HPDE6-E6E7 (cell line): ENCODE results near the gene TBCC.
A peak's percentile ranks its signal among the peaks of the same experiment; 100 is the strongest.

Source experiments
- DNase-seq: peaks from one replicate; pipeline ENCODE4 v3.0.0; 2011; ENCODE audit warnings: missing footprints; ENCODE audit errors: extremely low spot score

Gene TBCC

DNA sequence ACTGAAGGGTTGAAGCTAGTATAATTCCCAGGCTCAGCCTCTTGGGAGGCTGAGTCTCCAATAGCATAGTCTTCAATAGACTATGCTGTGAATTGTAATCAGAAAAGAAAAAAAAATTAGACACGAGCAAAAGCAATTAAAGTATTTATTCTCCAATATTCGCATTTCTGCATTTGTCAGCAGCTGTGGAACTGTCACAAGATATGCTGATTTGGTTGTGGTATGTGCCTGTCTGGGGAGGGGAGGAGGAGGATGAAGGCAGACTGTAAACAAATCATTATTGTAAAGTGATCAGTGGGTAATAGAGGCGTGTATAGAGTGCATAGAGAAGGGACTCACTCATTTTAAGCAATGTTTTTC lies 25.8 kb upstream of the TBCC start:
- DNase-seq = no peak

DNA sequence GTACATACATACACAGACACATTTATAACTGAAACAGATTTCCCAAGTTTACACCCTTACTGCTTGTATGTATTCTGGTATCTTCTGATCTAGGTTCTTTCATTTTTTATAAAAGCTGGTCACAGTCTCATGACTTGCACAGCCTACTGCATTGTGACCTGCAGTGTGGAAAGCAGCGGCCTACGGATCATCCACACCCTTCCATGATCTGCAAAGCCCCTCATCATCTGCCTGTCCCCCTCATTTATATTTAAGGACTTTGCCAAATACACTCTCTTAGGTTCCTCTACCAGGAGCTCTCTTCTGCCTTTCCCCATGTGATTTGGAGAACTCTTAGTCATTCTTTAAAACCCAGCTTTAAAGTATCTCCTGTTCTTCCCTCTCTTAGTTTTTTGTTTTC lies 23.9 kb upstream of the TBCC start:
- DNase-seq = no peak

DNA sequence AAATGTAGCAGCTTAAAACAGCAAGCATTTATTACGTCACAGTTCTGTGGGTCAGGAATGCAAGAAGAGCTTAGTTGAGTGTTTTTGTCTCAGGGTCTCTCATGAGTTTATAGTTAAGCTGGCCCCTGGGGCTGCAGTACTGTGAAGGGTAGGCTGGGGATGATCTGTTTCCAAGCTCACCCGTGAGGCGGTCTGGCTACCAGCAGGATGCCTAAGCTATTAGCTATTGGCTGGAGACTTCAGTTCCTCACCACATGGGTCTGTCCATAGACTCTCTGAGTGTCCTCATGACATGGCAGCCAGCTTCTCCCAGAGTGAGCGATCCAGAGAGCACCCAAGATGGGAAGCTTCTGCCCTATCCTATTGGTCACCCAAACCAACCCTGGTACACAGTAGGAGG lies 23.1 kb upstream of the TBCC start:
- DNase-seq = no peak

DNA sequence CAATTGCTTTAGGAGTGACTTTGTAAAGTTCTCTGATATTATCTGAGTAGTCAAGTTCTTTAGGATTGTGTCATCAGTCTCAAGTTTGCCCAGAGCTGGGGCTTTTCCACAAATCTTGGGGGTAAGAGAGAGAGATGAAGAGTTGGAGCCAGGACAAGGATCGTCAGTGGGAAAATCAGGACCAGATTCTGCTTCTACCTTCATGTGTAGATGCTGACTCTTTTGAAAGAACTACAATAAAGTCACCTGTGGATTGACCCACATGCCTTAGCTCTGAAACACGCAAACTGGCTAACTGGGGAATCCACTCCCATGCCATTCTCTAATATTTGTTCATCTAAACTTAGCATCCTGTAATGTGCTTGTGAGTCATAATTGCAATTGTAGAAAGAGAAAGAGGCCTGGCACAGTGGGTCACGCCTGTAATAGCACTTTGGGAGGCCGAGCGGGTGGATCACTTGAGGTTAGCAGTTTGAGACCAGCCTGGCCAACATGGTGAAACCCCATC lies 20.3 kb upstream of the TBCC start:
- DNase-seq = no peak

DNA sequence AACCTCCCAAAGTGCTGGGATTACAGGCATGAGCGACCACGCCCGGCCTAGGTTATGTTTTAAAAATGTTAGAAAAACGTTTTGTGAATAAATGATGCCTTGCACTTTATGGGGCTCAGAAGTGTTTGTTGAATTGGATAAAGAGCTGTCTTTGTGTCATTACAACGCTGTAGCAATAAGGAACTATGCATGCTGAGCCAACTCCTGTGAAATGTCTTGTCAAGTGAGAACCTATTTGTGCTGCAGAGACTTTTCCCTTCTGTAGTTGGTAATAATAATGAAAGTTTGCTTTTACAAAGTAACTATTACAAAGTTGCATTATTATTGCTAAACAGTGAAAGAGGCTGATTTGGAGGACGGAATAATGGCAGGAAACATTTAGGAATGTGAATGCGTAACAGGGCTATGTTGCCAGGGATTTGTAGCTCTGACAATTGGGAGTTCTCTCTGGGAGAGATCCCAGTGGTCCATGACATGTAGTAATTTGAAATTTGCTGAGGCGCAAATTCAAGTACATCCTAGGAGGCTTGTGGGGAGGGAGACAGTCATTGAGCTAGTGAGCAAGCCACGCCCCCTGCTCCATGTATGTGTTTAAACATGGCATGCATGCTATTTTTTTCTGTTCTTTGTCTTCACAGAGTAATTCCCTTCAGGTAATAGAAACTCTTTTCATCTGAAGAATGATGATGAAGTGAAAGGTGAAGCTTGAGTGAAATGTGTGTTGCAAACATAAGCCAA lies 19.2 kb upstream of the TBCC start:
- DNase-seq = no peak

DNA sequence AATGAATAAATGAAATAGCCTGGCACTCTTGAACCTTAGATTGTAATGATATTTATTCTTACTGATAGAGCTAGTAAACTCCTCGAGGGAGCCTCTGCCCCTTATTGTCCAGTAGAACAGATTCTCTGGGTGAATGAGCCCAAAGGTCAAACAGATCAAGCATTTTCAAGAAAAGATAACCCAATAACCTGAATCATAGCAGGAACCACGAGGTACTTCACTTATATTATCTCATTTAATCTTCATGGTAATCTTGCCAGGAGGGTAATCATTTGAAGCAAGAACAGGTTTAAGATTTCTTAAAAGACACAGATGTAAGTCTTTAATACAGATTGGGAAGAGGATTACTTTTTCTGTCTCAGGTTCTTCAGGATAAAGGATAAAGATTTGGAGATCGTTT lies 17.0 kb upstream of the TBCC start:
- no peak for DNase-seq

DNA sequence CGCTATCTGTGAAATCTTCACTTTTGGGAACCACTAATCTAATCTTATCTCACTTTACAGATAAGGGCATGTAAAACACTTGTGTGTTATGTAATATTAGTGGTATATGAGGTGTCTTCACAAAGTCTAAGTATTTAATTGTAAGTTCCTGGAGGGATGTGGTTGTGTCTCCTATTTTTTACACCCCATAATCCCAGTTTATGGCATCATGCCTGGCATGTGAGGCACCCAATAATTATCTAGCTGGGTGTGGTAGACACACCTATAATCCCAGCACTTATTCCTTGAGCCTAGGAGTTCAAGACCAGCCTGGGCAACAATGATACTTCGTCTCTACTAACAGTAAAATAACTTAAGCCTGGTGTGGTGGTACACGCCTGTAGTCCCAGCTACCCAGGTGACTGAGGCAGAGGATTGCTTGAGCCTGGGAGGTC lies 16.5 kb upstream of the TBCC start:
- no peak for DNase-seq

DNA sequence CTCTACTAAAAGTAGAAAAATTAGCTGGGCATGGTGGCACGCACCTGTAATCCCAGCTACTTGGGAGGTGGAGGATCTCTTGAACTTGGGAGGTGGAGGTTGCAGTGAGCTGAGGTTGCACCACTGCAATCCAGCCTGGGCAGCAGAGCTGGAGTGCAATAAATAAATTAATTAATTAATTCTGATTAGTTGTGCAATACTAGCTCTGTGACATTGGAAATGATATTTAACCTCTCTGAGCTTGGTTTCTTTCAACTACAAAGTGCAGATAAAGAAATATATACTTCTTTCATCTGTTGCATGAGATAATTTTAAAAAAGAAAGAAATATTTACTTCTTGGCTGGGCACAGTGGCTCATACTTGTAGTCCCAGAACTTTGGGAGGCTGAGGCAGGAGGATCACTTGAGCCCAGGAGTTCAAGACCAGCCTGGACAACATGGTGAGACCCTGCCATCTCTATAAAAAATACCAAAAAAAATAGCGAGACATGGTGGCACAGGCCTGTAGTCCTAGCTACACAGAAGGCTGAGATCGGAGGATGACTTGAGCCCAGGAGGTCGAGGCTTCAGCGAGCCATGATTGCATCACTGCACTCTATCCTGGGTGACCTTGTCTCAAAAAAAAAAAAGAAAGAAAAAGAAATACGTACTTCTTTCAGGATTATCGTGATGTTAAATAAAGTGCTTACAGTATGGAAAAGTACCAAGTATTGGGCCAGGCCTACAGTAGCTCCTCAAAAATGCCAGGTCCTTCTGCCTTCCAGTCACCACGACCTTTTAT lies 15.6 kb upstream of the TBCC start:
- DNase-seq = no peak

DNA sequence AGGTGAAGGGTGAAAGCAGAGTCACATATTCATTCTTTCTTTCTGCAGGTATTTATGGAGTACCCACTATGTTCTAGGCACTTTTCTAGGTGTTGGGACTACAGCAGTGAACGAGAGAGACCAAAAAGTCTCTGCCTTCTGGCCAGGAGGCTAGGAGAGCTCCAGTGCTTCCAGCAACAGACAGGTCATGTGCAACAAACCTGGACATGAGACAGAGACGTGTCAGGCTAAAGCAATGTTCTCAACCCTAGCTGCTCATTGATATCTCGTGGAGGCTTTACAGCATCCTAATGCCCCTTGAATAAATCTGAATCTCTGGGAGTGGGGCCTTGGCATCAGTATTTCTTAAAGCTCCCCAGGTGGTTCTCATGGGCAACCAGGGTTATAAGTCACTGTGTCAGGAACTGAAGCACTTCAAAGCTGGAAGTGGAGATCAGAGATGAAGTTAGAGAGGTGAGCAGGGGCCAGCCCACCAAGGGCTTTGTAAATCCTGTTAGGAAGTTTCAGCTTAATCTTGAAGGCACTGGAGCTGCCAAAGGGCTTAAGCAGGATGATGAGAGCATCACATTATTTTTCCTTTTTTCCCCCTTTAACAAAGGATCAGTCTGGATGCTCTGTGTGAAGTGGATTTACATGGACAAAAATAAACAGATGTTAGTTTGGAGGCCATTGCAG lies 13.0 kb upstream of the TBCC start:
- DNase-seq = no peak

DNA sequence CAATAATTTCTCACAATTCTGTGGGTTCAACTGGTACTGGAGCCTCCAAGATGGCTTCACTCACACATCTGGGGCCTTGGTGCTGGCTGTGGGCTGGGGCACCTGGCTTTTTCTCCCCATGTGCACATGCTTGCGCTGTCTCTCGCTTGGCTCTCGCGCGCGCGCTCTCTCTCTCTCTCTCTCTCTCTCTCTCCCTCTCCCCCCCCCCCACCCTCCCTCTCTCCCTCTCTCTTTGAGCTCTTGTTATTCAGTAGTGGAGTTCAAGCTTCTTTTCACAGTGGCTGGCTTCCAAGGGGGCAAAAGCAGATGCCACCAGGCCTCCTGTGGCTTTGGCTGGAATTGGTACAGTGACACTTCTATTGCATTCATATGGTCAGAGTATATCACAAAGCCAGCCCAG lies 10.8 kb upstream of the TBCC start:
- no peak for DNase-seq

DNA sequence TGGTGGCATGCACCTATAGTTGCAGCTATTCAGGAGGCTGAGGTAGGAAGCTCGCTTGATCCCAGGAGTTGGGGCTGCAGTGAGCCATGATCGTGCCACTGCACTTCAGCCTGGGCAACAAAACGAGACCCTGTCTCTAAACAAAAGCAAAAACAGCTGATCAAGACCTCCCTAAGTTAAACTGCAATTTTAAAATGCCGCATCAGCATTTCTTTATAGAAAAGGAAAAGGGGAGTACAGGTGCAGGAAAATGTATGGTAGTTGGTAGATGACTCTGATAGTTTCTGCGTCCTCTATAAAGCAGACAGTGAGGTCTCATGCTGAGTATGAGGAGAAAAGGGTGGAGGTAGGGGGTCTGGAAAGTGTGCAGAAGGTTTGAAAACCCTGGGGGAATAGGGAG lies 8.9 kb upstream of the TBCC start:
- no peak for DNase-seq

DNA sequence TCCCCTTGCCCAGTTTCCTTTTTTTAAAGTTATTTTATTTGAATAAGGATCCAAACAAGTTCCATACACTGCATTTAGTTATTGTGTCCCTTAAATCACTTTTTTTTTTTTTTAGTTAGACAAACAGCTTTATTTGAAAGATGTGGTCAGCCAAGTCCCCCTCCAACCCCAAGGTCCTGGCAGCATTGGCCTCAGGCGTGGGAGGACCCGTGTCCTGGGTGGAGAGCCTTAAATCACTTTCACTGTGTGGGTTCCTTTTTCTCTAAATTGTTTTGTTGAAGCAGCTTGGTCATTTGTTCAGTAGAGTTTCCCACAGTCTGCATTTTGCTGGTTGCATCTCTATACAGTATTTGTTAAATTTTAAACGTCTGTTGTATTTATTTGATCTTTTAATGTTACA lies 5.2 kb upstream of the TBCC start:
- no peak for DNase-seq

DNA sequence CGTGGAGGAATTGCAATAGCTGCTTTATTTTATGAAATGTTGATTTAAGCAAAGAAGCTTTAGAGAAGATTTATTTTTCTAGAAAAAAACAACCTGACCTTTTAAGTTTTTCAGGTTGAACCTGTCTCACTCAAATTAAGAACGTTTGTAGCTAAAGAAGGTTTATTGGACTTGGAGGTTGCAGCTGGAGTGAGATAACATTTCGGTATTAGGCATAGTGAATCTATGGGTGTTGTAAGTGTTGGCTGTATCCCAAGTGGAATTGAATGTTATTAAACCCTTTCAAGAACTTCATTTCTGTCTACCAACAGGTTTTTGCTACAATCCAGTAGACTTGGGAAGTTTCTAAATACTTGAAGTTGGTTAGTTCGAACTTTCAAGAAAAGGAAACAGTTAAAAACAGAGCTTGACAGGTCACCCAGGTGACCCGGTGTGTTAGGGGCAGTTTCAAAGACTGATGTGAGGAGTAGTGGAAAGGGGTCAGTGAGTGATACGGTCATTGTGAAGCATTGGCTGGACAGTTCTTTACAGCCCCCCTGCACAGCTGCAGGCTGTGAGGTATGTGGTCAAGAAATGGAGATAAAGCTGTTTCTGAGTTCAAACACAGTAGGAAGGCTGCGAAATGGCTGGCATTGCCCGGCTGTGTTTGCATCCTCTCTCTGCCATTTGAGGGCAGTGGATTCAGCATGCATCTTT lies 2.4 kb upstream of the TBCC start:
- no peak for DNase-seq

DNA sequence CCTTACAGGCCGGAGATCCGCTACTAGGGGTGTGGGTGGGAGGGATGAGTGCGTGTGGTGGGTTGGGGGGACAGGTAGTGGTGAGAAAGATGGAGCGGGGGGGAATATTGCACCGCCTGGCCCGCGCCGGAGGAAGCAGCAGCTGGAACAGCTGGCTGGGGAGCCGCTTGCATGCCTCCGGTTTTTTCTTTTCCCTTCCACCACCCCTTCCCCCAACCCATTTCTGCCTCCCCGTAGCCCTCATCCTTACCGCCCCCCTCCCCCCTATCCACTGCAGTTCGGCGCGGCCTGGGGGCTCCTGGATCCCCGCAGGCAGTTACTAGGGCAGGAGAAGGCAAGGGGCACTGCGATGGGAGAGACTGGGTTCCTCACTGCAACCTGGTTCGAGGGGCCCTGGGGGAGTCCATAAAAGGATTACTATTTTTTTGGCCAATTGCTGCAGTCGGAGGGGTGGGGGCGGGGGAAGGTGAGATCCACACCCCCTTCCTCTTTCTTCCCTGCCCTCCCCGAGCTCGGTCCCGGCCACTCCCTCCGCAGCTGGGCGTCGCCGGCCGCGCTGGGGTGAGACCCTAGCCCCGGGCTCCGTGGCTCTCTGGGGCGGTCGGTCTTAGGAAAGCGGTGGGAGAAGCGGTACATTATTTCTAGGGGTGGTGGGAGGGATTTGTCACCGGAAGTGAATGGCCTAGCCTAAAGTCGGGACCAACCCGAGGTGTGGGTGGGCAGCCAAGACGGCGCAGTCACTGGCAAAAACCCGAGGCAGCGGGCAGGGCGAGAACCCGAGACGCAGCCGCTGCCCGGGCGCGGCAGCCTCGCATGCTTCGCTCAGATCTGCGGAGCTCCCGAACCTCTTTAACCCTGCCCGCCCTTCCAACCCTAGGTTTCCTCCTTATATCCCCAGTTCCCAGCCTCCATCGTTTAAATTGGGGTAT lies 824 bp upstream of the TBCC start:
- DNase-seq = peak; percentile 78

DNA sequence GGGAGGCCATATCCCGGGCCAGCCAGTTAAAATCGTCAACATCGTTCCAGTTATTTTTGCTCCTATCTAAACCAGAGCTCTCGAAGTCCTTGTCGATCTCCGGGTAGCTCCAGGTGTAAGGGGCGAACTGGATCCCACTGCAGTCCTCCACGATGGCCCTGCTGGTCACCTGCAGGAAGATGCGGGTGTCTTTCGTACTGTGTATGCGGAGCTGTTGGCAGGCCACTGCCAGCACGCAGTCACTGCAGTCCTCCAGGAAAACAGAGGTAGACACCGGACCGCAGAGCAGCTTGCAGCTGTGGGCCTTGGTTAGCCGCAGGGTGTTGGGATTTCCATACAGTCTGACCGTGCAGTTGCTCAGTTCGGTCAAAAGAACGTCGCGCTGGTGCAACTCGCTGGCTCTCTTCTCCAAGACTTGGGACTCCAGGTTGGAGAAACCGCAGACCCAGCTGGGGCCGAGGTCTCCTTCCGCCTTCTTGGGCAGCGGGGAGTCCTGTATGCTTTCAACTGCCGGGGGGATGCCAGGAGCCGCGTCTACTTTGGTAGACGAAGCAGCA lies 742 bp downstream of the TBCC start:
- DNase-seq = no peak

DNA sequence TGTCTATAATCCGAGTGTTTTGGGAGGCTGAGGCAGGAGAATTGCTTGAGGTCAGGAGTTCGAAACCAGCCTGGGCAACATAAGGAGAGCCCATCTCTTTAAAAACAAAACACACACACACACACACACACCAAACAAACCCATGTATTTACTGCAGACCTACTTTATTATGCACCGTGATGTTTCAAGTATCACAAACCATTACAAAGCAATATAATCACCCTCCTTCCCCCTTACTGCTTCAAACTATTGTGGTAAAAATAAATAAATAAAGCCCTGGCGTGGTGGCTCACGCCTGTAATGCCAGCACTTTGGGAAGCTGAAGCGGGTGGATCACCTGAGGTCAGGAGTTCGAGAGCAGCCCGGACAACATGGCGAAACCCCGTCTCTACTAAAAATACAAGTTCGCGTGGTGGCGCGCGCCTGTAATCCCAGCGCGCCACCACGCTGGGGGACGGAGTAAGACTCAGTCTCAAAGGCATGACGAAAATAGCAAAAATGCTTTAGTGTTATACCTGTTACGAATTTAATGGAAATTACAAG lies 1.5 kb downstream of the TBCC start:
- no peak for DNase-seq

DNA sequence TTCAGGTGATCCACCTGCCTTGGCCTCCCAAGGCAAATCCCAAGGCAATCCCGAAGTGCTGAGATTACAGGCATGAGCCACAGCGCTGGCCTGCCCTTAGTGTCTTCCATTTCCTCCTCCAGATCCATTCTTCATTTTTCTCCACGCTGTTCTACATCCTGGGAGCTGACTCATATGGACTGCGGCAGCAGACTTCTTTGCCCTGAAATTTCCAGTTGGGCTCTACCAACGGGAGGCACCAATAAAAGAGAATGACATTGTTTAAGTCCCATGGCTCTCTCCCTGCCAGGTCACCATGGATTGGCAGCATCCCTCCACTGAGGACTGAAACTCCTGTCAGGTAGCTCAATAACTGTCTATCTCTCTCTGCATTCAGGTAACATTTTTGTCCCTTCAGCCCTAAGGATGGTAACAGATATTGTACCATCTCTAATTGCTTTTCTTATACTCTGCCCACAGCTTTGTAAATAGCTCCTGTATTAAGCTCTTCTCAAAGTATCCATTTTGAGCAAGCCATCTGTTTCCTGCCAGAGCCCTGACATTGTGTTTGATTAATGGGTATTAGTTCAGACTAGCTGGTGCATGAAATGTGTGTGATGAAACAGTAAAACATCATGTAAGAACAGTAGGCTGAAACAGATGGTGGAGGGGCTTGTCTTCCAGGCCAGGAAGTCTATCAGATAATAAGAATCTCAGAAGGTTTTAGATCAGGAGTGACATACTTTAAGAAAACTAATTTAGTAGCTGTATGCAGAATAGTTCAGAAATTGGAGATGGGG lies 3.6 kb downstream of the TBCC start:
- peak; percentile 39 for DNase-seq

DNA sequence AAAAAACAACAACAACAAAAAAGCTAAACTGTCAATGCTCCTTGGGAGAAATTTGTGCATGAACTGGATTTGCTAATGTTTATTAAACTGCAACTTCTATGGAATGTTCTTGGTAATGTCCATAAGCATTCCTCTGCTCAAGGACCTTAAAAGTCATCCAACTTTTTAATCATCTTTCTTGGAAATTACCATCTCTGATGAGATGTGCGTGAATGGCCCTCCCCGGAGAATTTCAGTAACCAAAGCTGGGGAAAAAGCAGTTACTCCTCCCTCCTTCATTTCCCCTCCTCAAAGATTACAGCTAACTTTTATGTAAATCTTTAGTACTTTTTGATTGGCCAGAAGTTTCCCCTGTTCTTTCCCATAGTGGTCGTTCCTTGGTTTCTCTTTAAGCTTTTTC lies 5.2 kb downstream of the TBCC start:
- no peak for DNase-seq

DNA sequence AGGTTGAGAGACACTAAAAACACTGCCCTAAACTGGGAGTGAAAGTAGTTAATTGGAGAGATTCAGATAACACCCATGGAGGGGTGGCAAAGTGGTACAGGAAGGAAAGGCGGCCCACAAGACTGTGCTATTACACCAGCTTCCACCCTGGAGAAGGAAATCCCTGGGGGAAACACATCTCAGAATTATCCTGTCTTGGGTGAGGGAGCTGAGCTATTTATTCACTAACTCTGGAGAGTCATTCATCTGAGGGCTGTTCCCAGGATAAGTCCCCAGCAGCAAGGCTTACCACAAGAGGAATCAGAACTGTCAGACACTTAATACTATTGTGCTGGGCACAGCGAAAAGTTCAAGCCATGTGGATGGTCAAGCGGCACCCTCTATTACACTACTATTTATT lies 9.9 kb downstream of the TBCC start:
- no peak for DNase-seq
